Mesendoderm (in vitro differentiated cells): Measurements from ENCODE around the gene PRKAG1.

Experiments used
- DNase-seq: peaks from one replicate; pipeline ENCODE4 v3.0.0; 2013
- H2AK5ac ChIP-seq: 2 replicates; pipeline ENCODE4 v1.6.1; 2013; ENCODE audit warnings: low read length, inconsistent platforms
- H2BK120ac ChIP-seq: 2 replicates; pipeline ENCODE4 v1.6.1; 2013; ENCODE audit warnings: low read depth, mild to moderate bottlenecking, low read length, moderate library complexity, mixed read lengths
- H2BK15ac ChIP-seq: replicated peaks from 2 replicates; pipeline ENCODE4 v1.6.1; 2013; ENCODE audit warnings: low read depth, mild to moderate bottlenecking, moderate library complexity
- H2BK5ac ChIP-seq: 2 replicates; pipeline ENCODE4 v1.6.1; 2013; ENCODE audit warnings: low read length, inconsistent platforms
- H3K18ac ChIP-seq: 2 replicates; pipeline ENCODE4 v1.6.1; 2013; ENCODE audit warnings: mild to moderate bottlenecking, low read length, mixed read lengths
- H3K23ac ChIP-seq: one replicate; pipeline ENCODE4 v1.6.1; 2013; ENCODE audit warnings: low read length
- H3K27ac ChIP-seq: 2 replicates; pipeline ENCODE4 v1.5.1; 2013; ENCODE audit warnings: low read depth, mild to moderate bottlenecking, inconsistent platforms, low read length, moderate library complexity
- H3K27me3 ChIP-seq: 2 replicates; pipeline ENCODE4 v1.6.1; 2013; ENCODE audit warnings: low read length, control low read depth, mild to moderate bottlenecking, inconsistent platforms; ENCODE audit not compliant: insufficient read depth, poor library complexity
- H3K36me3 ChIP-seq: 2 replicates; pipeline ENCODE4 v1.6.1; 2013; ENCODE audit warnings: low read length, inconsistent platforms; ENCODE audit not compliant: control insufficient read depth, insufficient read depth
- H3K4ac ChIP-seq: one replicate; pipeline ENCODE4 v1.6.1; 2013; ENCODE audit warnings: low read depth, mild to moderate bottlenecking, low read length, moderate library complexity
- H3K4me1 ChIP-seq: 2 replicates; pipeline ENCODE4 v1.6.1; 2013; ENCODE audit warnings: low read depth, low read length, inconsistent platforms; ENCODE audit not compliant: control insufficient read depth
- H3K4me2 ChIP-seq: 2 replicates; pipeline ENCODE4 v1.6.1; 2013; ENCODE audit warnings: low read length
- H3K4me3 ChIP-seq: 2 replicates; pipeline ENCODE4 v1.5.1; 2013; ENCODE audit warnings: mild to moderate bottlenecking, low read length
- H3K56ac ChIP-seq: one replicate; pipeline ENCODE4 v1.6.1; 2013; ENCODE audit warnings: low read length
- H3K79me1 ChIP-seq: 2 replicates; pipeline ENCODE4 v1.6.1; 2013; ENCODE audit warnings: low read length, inconsistent platforms
- H3K79me2 ChIP-seq: 2 replicates; pipeline ENCODE4 v1.6.1; 2013; ENCODE audit warnings: mild to moderate bottlenecking, low read length; ENCODE audit not compliant: control insufficient read depth, insufficient read depth
- H3K9ac ChIP-seq: 2 replicates; pipeline ENCODE4 v1.6.1; 2013; ENCODE audit warnings: low read length, inconsistent platforms
- H4K5ac ChIP-seq: one replicate; pipeline ENCODE4 v1.6.1; 2013; ENCODE audit warnings: low read length
- H4K8ac ChIP-seq: one replicate; pipeline ENCODE4 v1.6.1; 2013; ENCODE audit warnings: low read depth, mild to moderate bottlenecking, control low read depth, low read length, moderate library complexity
- WGBS: extraction: QIAGEN DNeasy Blood & Tissue Kit; methylation state at CpG from one replicate; pipeline ENCODE4 v1.1.7; 2013; ENCODE audit warnings: low lambda C conversion rate, missing lambda C conversion rate; ENCODE audit not compliant: insufficient coverage; ENCODE audit errors: extremely low coverage; 5-methylcytosine and 5-hydroxymethylcytosine counted together

The PRKAG1 gene

DNA sequence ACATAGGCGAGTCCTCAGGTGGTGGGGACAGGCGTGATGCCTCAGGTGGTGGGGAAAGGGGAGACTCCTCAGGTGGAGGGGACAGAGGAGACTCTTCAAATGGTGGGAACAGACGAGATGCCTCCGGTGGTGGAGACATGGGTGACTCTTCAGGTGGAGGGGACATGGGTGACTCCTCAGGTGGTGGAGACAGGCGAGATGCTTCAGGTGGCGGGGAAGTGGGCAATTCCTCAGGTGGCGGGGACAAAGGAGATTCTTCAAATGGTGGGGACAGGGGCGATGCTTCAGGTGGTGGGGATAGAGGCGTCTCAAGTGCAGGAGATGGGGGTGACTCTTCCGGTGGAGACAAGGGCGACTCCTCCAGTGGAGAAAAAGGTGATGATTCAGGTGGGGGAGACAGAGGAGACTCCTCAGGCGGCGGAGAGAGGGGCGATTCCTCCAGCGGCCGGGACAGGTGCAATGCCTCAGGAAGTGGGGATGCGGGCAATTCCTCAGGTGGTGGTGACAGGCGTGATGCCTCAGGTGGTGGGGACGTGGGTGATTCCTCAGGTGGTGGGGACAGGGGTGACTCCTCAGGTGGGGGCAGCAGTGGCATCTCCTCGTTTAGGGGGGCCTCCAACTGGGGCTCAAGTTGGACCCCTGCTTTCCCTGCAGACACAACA is 33.3 kb upstream of the PRKAG1 start:
- Histone ChIP-seq H3K36me3 (peaks cover 40% of the 10 kb centered on the region), H3K9ac (no peak overlapping the region), H3K79me1 (peaks cover 33% of the 10 kb centered on the region), H3K27me3 (no peaks in the 10 kb centered on the region), H3K23ac (no peak overlapping the region), H2BK120ac (no peak overlapping the region), H3K4me1 (peaks cover 2% of the 10 kb centered on the region), H2BK5ac (no peak overlapping the region), H2AK5ac (no peak overlapping the region), H3K4ac (no peak overlapping the region), H4K5ac (no peak overlapping the region), H3K56ac (no peak overlapping the region), H2BK15ac (no peak overlapping the region), H3K79me2 (peaks cover 33% of the 10 kb centered on the region), H3K4me3 (no peak overlapping the region), H4K8ac (no peak overlapping the region), H3K18ac (no peak overlapping the region), H3K4me2 (no peak overlapping the region), H3K27ac (no peak overlapping the region)
- DNase-seq, result no peak
- WGBS, result no CpG with 5 or more reads among the region's 20 CpGs

DNA sequence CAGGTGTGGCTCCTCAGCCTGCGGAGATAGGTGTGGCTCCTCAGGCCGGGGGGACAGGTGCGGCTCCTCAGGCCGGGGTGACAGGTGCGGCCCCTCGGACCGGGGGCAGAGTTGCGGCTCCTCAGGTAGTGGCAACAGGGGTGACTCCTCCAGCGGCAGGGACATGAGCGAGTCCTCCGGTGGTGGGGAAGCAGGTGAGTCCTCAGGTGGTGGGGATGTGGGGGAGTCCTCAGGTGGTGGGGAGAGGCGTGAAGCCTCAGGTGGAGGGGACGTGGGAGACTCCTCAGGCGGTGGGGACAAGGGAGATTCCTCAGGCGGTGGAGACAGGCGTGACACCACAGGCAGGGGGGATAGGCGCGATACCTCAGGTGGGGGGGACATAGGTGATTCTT is 32.8 kb upstream of the PRKAG1 start:
- peaks cover 42% of the 10 kb centered on the region for H3K36me3 ChIP-seq
- no peak overlapping the region for H2BK5ac ChIP-seq
- H3K4me3 ChIP-seq, result no peak overlapping the region
- H3K27ac ChIP-seq, result no peak overlapping the region
- DNase-seq, result no peak
- no peak overlapping the region for H3K9ac ChIP-seq
- H4K5ac ChIP-seq, result no peak overlapping the region
- H3K23ac ChIP-seq, result no peak overlapping the region
- H3K4me1 ChIP-seq, result no peaks in the 10 kb centered on the region
- no peak overlapping the region for H4K8ac ChIP-seq
- no peak overlapping the region for H2AK5ac ChIP-seq
- no peak overlapping the region for H3K18ac ChIP-seq
- H2BK120ac ChIP-seq, result no peak overlapping the region
- H3K27me3 ChIP-seq, result no peaks in the 10 kb centered on the region
- H3K79me1 ChIP-seq, result peaks cover 30% of the 10 kb centered on the region
- WGBS, result no CpG with 5 or more reads among the region's 18 CpGs
- H3K4me2 ChIP-seq, result no peak overlapping the region
- H2BK15ac ChIP-seq, result no peak overlapping the region
- H3K79me2 ChIP-seq, result peaks cover 28% of the 10 kb centered on the region
- no peak overlapping the region for H3K56ac ChIP-seq
- no peak overlapping the region for H3K4ac ChIP-seq

DNA sequence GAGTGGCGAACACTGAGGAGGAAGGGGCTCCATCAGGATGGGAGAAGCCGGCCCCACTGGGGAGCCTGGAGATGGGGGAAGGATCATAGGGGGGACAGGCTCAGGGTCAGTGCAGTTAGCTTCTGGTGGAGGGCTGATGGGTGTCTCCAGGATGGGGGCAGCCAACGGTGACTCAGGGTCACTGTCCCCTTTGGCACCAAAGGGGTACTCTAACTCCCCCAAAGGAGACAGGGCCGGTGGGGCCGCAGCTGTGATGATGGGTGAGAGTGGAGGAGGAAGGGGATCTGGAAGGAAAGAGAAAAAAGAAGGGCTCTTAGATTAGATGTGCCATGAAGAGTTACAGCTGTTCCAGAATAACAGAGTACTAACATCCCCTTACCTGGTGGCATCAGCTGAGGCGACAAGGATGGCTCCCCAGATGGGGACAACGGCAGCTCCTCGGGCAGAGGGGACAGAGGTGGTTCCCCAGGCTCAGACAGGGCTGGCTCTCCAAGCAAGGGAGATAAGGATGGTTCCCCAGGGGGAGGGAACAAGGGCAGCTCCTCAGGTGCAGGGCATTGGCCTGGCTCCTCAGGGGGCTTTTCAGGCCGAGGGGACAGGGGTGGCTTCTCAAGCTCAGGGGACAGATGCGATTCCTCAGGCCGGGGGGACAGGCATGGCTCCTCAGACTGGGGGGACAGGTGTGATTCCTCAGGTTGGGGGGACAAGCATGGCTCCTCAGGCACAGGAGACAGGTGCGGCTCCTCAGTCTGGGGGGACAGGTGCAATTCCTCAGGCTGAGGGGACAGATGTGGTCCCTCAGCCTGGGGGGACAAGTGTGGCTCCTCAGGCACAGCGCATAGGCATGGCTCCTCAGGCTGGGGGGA is 32.2 kb upstream of the PRKAG1 start:
- Histone ChIP-seq H3K18ac (no peak overlapping the region), H2BK5ac (no peak overlapping the region), H3K79me1 (peaks cover 29% of the 10 kb centered on the region), H3K9ac (no peak overlapping the region), H4K5ac (no peak overlapping the region), H3K4me3 (no peak overlapping the region), H3K23ac (no peak overlapping the region), H4K8ac (no peak overlapping the region), H3K4me1 (no peaks in the 10 kb centered on the region), H3K56ac (no peak overlapping the region), H3K4ac (no peak overlapping the region), H3K36me3 (peaks cover 47% of the 10 kb centered on the region), H2BK120ac (no peak overlapping the region), H3K27me3 (no peaks in the 10 kb centered on the region), H3K79me2 (peaks cover 22% of the 10 kb centered on the region), H3K4me2 (no peak overlapping the region), H2AK5ac (no peak overlapping the region), H2BK15ac (no peak overlapping the region), H3K27ac (no peak overlapping the region)
- WGBS, result no CpG with 5 or more reads among the region's 13 CpGs
- no peak for DNase-seq

DNA sequence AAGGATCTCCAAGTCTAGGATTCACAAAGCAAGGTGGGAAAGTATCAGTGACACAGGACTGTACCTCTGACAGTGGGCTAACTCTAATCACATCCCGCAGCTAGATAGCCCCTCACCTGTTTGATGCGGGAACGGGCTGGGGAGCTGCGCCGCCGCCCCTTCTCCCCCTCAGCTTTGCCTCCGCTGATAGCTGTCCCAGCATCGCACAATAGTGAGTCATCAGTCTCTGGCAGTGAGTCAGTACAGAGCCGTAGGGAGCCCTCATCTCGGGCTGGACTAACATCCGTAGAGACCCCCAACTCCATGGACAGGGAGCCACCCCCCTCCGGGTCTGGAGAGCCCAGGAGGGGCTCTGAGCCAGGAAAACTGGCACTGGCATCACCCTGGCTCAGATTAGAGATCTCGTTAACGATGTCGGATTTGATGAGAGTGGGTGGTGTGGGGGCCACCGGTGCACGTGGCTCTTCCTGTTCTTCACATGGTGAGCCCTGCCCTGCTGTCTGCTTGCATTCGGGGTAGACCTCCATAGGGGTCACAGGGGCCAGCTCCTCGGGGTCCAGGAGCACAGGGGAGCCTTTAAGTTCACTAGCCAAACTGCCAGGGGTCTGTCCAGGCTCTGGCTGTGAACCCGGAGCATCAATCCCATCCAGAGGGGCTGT is 31.1 kb upstream of the PRKAG1 start:
- no peaks in the 10 kb centered on the region for H3K4me1 ChIP-seq
- H2AK5ac ChIP-seq, result no peak overlapping the region
- H2BK5ac ChIP-seq, result no peak overlapping the region
- no peaks in the 10 kb centered on the region for H3K27me3 ChIP-seq
- DNase-seq, result no peak
- WGBS, result no CpG with 5 or more reads among the region's 20 CpGs
- H3K36me3 ChIP-seq, result peaks cover 50% of the 10 kb centered on the region
- H3K18ac ChIP-seq, result no peak overlapping the region
- no peak overlapping the region for H4K5ac ChIP-seq
- H3K23ac ChIP-seq, result no peak overlapping the region
- no peak overlapping the region for H3K27ac ChIP-seq
- H2BK120ac ChIP-seq, result no peak overlapping the region
- peaks cover 21% of the 10 kb centered on the region for H3K79me1 ChIP-seq
- H3K79me2 ChIP-seq, result peaks cover 11% of the 10 kb centered on the region
- no peak overlapping the region for H3K4ac ChIP-seq
- no peak overlapping the region for H2BK15ac ChIP-seq
- no peak overlapping the region for H4K8ac ChIP-seq
- H3K56ac ChIP-seq, result no peak overlapping the region
- no peak overlapping the region for H3K4me3 ChIP-seq
- H3K4me2 ChIP-seq, result no peak overlapping the region
- no peak overlapping the region for H3K9ac ChIP-seq

DNA sequence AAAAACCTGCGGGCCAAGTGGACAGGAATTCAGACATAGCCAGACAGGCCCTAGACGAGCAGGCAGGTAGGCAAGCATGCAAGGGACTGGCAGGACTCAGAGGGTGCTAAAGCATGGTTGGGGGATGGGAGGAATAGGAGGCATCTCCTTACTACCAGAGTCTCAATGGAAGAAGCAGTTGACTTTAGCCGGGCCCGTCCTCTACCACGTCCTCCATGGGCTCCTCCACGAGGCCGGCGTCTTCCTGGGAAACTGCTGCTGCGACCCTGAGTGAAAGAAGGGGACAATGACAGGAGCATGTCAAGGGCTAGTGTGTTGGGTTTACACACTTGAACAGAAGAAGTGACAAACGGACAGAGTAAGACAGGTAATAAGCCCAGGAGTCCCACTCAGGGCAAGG is 30.4 kb upstream of the PRKAG1 start:
- no peaks in the 10 kb centered on the region for H3K4me1 ChIP-seq
- no peak overlapping the region for H4K5ac ChIP-seq
- H3K79me2 ChIP-seq, result peaks cover 4% of the 10 kb centered on the region
- no peak for DNase-seq
- no peak overlapping the region for H2AK5ac ChIP-seq
- no peak overlapping the region for H3K27ac ChIP-seq
- H3K4me2 ChIP-seq, result no peak overlapping the region
- no peak overlapping the region for H3K4ac ChIP-seq
- H3K9ac ChIP-seq, result no peak overlapping the region
- no peak overlapping the region for H2BK15ac ChIP-seq
- H3K27me3 ChIP-seq, result no peaks in the 10 kb centered on the region
- no peak overlapping the region for H3K56ac ChIP-seq
- H3K23ac ChIP-seq, result no peak overlapping the region
- H3K18ac ChIP-seq, result no peak overlapping the region
- H2BK5ac ChIP-seq, result no peak overlapping the region
- H3K4me3 ChIP-seq, result no peak overlapping the region
- no peak overlapping the region for H4K8ac ChIP-seq
- H3K36me3 ChIP-seq, result peaks cover 53% of the 10 kb centered on the region
- H3K79me1 ChIP-seq, result peaks cover 15% of the 10 kb centered on the region
- no peak overlapping the region for H2BK120ac ChIP-seq
- no CpG with 5 or more reads among the region's 10 CpGs for WGBS
